Subcutaneous adipose tissue (tissue), 4 donors: ENCODE results near the gene KCNIP1. TPM values are rescaled to one million over a fixed set of nuclear protein-coding genes. Genes with fewer than 3 reads are reported as not detected.

Experiments used
- total RNA-seq, 4 donors: library from RNA; depleted of rRNA; stranded (reverse); fragments of >200 nt; gene quantifications; one replicate each; pipeline ENCODE4 v1.1.0, GENCODE V29; 2016
- TF ChIP-seq, protein P1 (sequence below): fragments of 450-650 bp; IDR thresholded peaks from one replicate; pipeline ENCODE4 v1.5.1; 2016; ENCODE audit warnings: low read depth, mild to moderate bottlenecking, control low read depth, antibody characterized with exemption, moderate library complexity

KCNIP1 gene
- total RNA-seq, 4 donors from 2014 or later, result 6.4 TPM; not detected in 3

DNA sequence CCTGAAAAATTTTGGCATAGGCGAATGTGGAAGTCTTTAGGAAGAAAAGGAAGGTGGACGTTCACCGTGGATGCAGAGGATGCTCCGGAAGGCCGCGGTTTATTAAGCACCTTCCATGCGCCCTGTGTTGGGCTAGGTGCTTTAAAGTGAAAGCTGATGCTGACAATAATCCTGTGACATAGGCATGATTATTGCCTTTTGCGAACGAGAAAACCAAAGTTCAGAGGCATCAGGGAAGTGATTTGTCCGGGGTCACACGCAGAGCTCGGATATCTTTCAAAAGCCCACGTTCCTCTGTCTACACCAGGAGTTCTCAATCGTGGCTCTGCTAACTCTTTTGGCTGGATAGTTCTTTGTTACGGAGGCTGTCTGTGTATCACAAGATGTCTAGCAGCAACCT, 267.7 kb downstream of the KCNIP1 start:
- TF ChIP-seq, protein P1, sequence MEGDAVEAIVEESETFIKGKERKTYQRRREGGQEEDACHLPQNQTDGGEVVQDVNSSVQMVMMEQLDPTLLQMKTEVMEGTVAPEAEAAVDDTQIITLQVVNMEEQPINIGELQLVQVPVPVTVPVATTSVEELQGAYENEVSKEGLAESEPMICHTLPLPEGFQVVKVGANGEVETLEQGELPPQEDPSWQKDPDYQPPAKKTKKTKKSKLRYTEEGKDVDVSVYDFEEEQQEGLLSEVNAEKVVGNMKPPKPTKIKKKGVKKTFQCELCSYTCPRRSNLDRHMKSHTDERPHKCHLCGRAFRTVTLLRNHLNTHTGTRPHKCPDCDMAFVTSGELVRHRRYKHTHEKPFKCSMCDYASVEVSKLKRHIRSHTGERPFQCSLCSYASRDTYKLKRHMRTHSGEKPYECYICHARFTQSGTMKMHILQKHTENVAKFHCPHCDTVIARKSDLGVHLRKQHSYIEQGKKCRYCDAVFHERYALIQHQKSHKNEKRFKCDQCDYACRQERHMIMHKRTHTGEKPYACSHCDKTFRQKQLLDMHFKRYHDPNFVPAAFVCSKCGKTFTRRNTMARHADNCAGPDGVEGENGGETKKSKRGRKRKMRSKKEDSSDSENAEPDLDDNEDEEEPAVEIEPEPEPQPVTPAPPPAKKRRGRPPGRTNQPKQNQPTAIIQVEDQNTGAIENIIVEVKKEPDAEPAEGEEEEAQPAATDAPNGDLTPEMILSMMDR, result no peak

DNA sequence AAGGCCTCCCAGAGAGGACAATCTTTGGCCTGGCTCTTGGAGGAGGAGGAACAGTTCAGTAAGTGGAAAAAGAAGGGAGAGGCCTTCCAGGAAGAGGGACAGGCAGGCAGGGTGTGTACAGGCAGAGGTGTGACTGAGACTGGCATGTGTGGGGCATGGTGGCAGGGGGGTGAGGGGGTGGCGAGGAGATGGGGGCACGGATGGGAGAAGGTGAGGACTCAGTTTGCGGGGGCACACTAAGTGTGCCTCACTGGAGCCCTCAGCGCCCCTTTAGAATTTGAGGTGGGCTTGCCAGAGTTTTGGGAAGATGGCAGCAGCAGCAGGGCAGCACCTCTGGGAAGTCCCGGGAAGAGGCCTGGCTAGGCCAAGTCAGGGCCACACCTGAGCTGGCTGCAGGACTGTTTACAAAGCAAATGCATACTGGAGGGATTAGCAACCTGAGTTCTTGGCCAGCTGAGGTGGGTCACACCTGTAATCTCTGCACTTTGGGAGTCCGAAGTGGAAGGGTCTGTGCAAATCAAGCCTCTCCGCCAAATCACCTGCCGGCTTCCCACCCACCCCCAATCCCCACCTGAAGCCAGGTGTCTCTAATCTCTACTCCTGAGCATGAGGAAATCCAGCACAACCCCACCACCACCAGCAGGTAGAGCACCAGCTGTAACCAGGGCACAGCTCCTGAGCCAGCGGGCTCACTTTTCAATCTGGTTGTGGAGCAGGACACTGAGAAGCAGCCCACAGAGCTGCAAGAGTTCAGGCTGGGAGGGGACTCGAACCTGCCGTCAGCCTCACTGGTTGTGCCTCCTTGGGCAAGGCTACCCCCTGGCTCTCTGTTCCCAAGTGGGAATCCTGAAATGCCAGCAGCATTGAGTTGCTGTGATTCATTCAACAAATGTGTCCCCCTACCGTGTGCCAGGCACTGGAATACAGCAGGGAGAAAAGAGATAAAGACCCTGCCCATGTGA, 269.5 kb downstream of the KCNIP1 start:
- TF ChIP-seq, protein P1, result no peak

DNA sequence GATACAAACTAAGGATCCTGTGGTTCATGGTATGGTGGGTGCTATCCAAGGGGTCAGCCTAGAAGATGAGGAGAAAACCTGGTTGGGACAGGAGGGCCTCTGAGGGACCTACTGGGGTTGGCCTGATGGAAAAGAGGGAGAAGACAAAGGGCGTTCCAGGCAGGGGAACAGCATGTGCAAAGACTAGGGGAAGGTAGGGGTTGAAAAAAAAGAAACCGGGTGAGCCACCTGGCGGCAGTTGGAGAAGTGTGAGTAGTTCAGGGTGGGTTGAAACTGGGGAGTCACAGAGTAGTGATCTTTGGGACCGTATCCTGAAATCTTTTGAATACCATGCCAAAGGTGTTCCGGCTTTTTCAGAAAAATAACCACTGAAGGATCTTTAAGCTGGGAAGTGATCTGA, 271.0 kb downstream of the KCNIP1 start:
- TF ChIP-seq, protein P1, result no peak

DNA sequence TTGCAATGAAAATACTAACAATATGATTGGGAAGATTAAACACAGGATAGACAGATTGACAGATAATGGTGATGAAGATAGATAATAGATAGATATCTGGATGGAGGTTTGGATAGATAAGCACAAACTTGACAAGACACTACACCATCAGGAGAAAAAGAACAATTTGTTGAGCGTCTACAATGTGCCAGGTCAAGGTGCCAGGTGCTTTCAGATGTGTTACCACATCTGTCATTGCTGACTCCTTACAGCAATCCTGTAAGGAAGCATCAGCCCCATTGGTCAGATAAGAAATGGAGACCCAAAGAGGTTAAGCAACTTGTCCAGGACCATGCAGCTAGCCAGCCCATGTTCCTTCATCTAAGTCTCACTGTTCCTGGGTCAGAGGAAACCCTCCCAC, 278.1 kb downstream of the KCNIP1 start:
- TF ChIP-seq, protein P1, result no peak

DNA sequence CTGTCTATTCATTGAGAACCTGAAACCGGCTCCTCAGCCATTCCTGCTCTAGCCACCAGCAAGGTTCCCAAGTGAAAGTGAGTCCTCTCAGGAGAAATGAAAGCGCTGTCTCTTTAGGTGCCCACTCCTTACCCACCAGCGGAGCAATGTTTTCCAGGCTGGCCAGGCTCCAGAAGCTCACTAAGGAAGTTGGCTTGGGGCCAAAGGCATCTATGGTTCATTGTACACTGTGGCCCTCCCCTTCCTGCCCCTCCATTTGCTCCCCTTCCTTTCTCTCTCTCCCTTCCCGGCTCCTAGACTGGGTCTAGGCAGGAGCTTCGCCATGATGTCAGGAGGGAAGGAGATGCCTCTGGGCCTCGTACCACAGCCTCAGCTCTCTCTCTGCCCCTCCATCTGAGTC, 278.6 kb downstream of the KCNIP1 start:
- TF ChIP-seq, protein P1, result no peak

DNA sequence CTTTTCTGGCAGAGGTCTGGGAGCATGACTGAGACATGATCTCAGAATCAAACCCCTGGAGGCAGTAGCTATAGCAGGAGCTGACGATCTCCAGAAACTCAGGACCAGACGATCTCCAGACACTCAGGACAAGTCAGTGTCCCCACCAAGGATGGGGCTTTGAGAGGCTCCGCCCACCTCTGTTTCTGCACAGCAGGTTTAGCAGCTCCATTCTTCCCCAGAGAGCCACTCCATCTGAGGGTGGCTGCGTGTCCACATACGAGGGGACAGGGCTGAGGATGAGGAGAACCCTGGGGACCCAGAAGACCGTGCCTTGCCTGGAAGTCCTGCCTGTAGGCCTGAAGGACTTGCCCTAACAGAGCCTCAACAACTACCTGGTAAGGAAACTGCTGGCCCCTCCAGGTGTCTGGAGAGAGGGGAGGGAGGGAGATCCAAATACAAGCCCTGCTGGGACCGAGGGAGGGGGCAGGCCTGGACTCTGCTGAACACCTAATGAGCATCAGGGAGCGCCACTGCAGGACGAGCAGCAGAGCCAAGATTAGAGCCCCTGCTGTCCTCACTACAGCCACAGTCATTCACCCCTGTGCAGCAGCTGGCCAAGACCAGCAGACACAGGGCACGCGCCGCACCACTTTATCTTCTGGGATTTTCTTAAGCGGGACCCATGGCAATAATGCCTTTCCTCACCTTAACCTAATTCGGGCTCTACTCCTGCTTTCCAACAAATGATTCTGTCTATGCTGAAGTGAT, 279.9 kb downstream of the KCNIP1 start, which contains the start of gene GABRP:
Gene GABRP (plus strand): TSS at position 228 of the 750 bp plus-strand sequence. CDS start 4,891 bp downstream, outside the sequence.
- TF ChIP-seq, protein P1, result no peak

DNA sequence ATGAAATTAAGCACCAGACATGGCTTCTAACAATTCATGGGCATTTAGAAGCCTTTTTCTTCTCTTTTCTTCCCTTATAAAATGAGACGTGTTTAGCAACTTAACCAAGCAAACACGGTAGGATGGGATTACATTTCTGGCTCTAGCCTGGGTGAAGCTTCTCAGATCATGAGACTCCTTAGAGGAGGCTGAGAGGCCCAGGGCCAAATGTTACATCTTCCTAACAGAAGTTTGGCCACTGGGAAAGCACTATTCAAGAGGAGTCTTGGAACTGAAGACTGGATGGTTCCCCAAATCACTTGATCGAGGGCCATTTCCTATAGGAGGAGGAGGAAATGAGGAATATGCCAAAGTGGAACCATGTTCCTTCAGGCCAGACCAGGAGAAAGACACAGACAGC, 281.6 kb downstream of the KCNIP1 start:
- TF ChIP-seq, protein P1, result no peak
